HEK293 (cell line): ENCODE data around the gene CSAG2.
"Not testable (repeated sequence)": the region's sequence is repeated elsewhere in the genome, so short reads cannot be mapped to it uniquely, and the experiment has no call there.

Experiments used
- CTCF ChIA-PET: fragments of 350-600 bp; formaldehyde crosslinking; extraction: SDS; loops from one replicate; lab custom pipeline; 2021; ENCODE audit warnings: antibody characterized with exemption; lab: Yijun Ruan, JAX
- POLR2A ChIA-PET: fragments of 300-600 bp; formaldehyde crosslinking; extraction: SDS; loops from one replicate; lab custom pipeline; 2020; ENCODE audit warnings: antibody characterized with exemption, inconsistent platforms; lab: Yijun Ruan, JAX
- H3K27ac ChIP-seq: fragments of 200-500 bp; sonication (Bioruptor generic); 2 replicates; pipeline ENCODE4 v1.5.1; 2014; ENCODE audit warnings: low read depth, low read length, control low read depth, inconsistent platforms; ENCODE audit errors: extremely low read depth
- H3K36me3 ChIP-seq, 2 experiments: fragments of 200-500 bp in 1 of 2; sonication (Bioruptor generic) in 1 of 2; 1 replicate in 1 of 2; 2 replicates in 1 of 2; pipeline ENCODE4 v1.5.1; 2014 to 2017; ENCODE audit warnings: inconsistent platforms in 2 of 2, low read length in 2 of 2; ENCODE audit not compliant: control insufficient read depth in 2 of 2, insufficient read depth in 1 of 2
- H3K4me1 ChIP-seq: fragments of 200-500 bp; sonication (Bioruptor generic); 2 replicates; pipeline ENCODE4 v1.5.1; 2014; ENCODE audit warnings: mild to moderate bottlenecking, low read length, inconsistent platforms; ENCODE audit not compliant: control insufficient read depth, insufficient read depth
- H3K4me3 ChIP-seq: 2 replicates; pipeline ENCODE4 v1.5.1; 2011; ENCODE audit warnings: low read depth, mild to moderate bottlenecking, control low read depth, low read length, moderate library complexity
- H3K9me3 ChIP-seq: fragments of 200-500 bp; sonication (Bioruptor generic); 2 replicates; pipeline ENCODE4 v1.5.1; 2014; ENCODE audit warnings: low read depth, low read length, inconsistent platforms; ENCODE audit not compliant: control insufficient read depth, insufficient read depth
- BCL6B ChIP-seq: fragments of 450-650 bp; formaldehyde crosslinking; IDR thresholded peaks from 2 replicates; pipeline ENCODE4 v1.5.1; 2017; ENCODE audit warnings: missing biosample characterization, missing genetic modification characterization
- GLI4 ChIP-seq: fragments of 450-650 bp; formaldehyde crosslinking; IDR thresholded peaks from 2 replicates; pipeline ENCODE4 v1.5.1; 2016; ENCODE audit warnings: missing biosample characterization, missing genetic modification characterization
- PBX3 ChIP-seq: sonication (generic); formaldehyde crosslinking; IDR thresholded peaks from 2 replicates; pipeline ENCODE4 v1.8.1; 2022; ENCODE audit warnings: mild to moderate bottlenecking, moderate library complexity, missing genetic modification reagents
- RBAK ChIP-seq: fragments of 450-650 bp; formaldehyde crosslinking; IDR thresholded peaks from 2 replicates; pipeline ENCODE4 v1.5.1; 2016; ENCODE audit warnings: missing biosample characterization, missing genetic modification characterization
- SCRT1 ChIP-seq: fragments of 450-650 bp; formaldehyde crosslinking; IDR thresholded peaks from 2 replicates; pipeline ENCODE4 v1.5.1; 2016; ENCODE audit warnings: missing biosample characterization, missing genetic modification characterization, borderline replicate concordance
- SCRT2 ChIP-seq: fragments of 450-650 bp; formaldehyde crosslinking; IDR thresholded peaks from 2 replicates; pipeline ENCODE4 v1.5.1; 2016; ENCODE audit warnings: missing biosample characterization, missing genetic modification characterization
- ZBTB1 ChIP-seq: fragments of 450-650 bp; formaldehyde crosslinking; IDR thresholded peaks from 2 replicates; pipeline ENCODE4 v1.5.1; 2016; ENCODE audit warnings: missing biosample characterization, missing genetic modification characterization
- ZBTB49 ChIP-seq: fragments of 450-650 bp; formaldehyde crosslinking; IDR thresholded peaks from 2 replicates; pipeline ENCODE4 v1.5.1; 2016; ENCODE audit warnings: missing biosample characterization, missing genetic modification characterization, low read depth
- ZFP37 ChIP-seq: fragments of 450-650 bp; formaldehyde crosslinking; IDR thresholded peaks from 2 replicates; pipeline ENCODE4 v1.5.1; 2016; ENCODE audit warnings: missing biosample characterization, missing genetic modification characterization
- ZFP41 ChIP-seq: fragments of 450-650 bp; formaldehyde crosslinking; IDR thresholded peaks from 2 replicates; pipeline ENCODE4 v1.5.1; 2016; ENCODE audit warnings: missing biosample characterization, missing genetic modification characterization, borderline replicate concordance
- ZNF146 ChIP-seq: fragments of 450-650 bp; formaldehyde crosslinking; IDR thresholded peaks from 2 replicates; pipeline ENCODE4 v1.5.1; 2016; ENCODE audit warnings: missing biosample characterization, missing genetic modification characterization
- ZNF248 ChIP-seq: fragments of 450-650 bp; formaldehyde crosslinking; IDR thresholded peaks from 2 replicates; pipeline ENCODE4 v1.5.1; 2017; ENCODE audit warnings: missing biosample characterization, missing genetic modification characterization
- ZNF324 ChIP-seq: fragments of 450-650 bp; formaldehyde crosslinking; IDR thresholded peaks from 2 replicates; pipeline ENCODE4 v1.5.1; 2016; ENCODE audit warnings: missing biosample characterization, missing genetic modification characterization
- ZNF404 ChIP-seq: fragments of 450-650 bp; formaldehyde crosslinking; IDR thresholded peaks from 2 replicates; pipeline ENCODE4 v1.5.1; 2017; ENCODE audit warnings: missing biosample characterization, missing genetic modification characterization
- ZNF433 ChIP-seq: fragments of 450-650 bp; formaldehyde crosslinking; IDR thresholded peaks from 2 replicates; pipeline ENCODE4 v1.5.1; 2016; ENCODE audit warnings: missing biosample characterization, missing genetic modification characterization, low read depth
- ZNF544 ChIP-seq: fragments of 450-650 bp; formaldehyde crosslinking; IDR thresholded peaks from 2 replicates; pipeline ENCODE4 v1.5.0; 2017; ENCODE audit warnings: missing biosample characterization, missing genetic modification characterization
- ZNF571 ChIP-seq: fragments of 450-650 bp; formaldehyde crosslinking; IDR thresholded peaks from 2 replicates; pipeline ENCODE4 v1.5.0; 2017; ENCODE audit warnings: missing biosample characterization, missing genetic modification characterization
- ZNF624 ChIP-seq: fragments of 450-650 bp; formaldehyde crosslinking; IDR thresholded peaks from 2 replicates; pipeline ENCODE4 v1.5.1; 2017; ENCODE audit warnings: missing biosample characterization, missing genetic modification characterization
- ZNF747 ChIP-seq: fragments of 450-650 bp; formaldehyde crosslinking; IDR thresholded peaks from 2 replicates; pipeline ENCODE4 v1.5.1; 2016; ENCODE audit warnings: missing biosample characterization, missing genetic modification characterization
- ZNF76 ChIP-seq: fragments of 450-650 bp; formaldehyde crosslinking; IDR thresholded peaks from 2 replicates; pipeline ENCODE4; 2016; ENCODE audit warnings: low read depth, missing biosample characterization, missing genetic modification characterization, borderline replicate concordance
- ZNF830 ChIP-seq: fragments of 450-650 bp; IDR thresholded peaks from 2 replicates; pipeline ENCODE4 v1.5.0; 2018; ENCODE audit warnings: missing biosample characterization, missing genetic modification characterization, low read depth, mild to moderate bottlenecking, moderate library complexity

Gene CSAG2

GRCh38 chrX:152681012-152681411, 28.1 kb downstream of the CSAG2 start:
- H3K27ac ChIP-seq, H3K4me3 ChIP-seq, H3K9me3 ChIP-seq, H3K4me1 ChIP-seq, CTCF ChIA-PET, POLR2A ChIA-PET, H3K36me3 ChIP-seq: not testable (repeated sequence)

- POLR2A ChIA-PET, H3K9me3 ChIP-seq: not testable (repeated sequence)
- CTCF ChIA-PET: interaction anchor here (0.6 kb wide), 1 partner anchor 13 kb away, joined by 3 read pairs; no protein-coding TSS in a partner anchor
- peak; percentile 75 for TF ChIP-seq ZNF146 (tag by site-specific recombination)
- TF ChIP-seq, all 188 proteins: peak for 1; not testable (repeated sequence) for 187
- not testable (repeated sequence) for H3K36me3 ChIP-seq, H3K27ac ChIP-seq, H3K4me1 ChIP-seq, H3K4me3 ChIP-seq
Observed at GRCh38 chrX:152674652-152675051, 34.4 kb downstream of the CSAG2 start.

- H3K4me3 ChIP-seq: no peak overlapping the region
- H3K36me3 ChIP-seq: no peaks in the 10 kb centered on the region
- H3K9me3 ChIP-seq: no peaks in the 10 kb centered on the region
- ChIA-PET CTCF (interaction anchor here (0.6 to 0.7 kb wide), 2 partner anchors 12 to 16 kb away, joined by 3 read pairs; no protein-coding TSS in a partner anchor), POLR2A (no interaction called here)
- H3K27ac ChIP-seq: no peak overlapping the region
- no peaks in the 10 kb centered on the region for H3K4me1 ChIP-seq
- no peak for TF ChIP-seq ZFP41 (tag by site-specific recombination)
- TF ChIP-seq GLI4 (tag by site-specific recombination): no peak
- no peak for TF ChIP-seq ZBTB1 (tag by site-specific recombination)
- no peak for TF ChIP-seq ZFP37 (tag by site-specific recombination)
- TF ChIP-seq ZNF76 (tag by site-specific recombination): no peak
- no peak for TF ChIP-seq BCL6B (tag by site-specific recombination)
- TF ChIP-seq ZNF324: no peak
Observed at GRCh38 chrX:152674135-152674534, 34.9 kb downstream of the CSAG2 start.

GRCh38 chrX:152663086-152663485, 46.0 kb downstream of the CSAG2 start:
- ChIA-PET CTCF (interaction anchor here (1.1 to 1.7 kb wide), 2 partner anchors 22 to 910 kb away, joined by 3 to 5 read pairs; no protein-coding TSS in a partner anchor), POLR2A (no interaction called here)
- Histone ChIP-seq H3K9me3 (no peaks in the 10 kb centered on the region), H3K27ac (no peak overlapping the region), H3K36me3 (no peaks in the 10 kb centered on the region), H3K4me3 (no peak overlapping the region), H3K4me1 (no peaks in the 10 kb centered on the region)
- no peak for TF ChIP-seq ZBTB49 (tag by site-specific recombination)
- no peak for TF ChIP-seq ZNF624 (tag by site-specific recombination)
- TF ChIP-seq ZNF248 (tag by site-specific recombination): no peak
- TF ChIP-seq ZNF433 (tag by site-specific recombination): no peak
- TF ChIP-seq ZNF404 (tag by site-specific recombination): no peak
- no peak for TF ChIP-seq BCL6B (tag by site-specific recombination)
- TF ChIP-seq ZNF747 (tag by site-specific recombination): no peak
- TF ChIP-seq ZNF544: no peak
- no peak for TF ChIP-seq SCRT1
- no peak for TF ChIP-seq ZNF830 (tag by site-specific recombination)
- no peak for TF ChIP-seq RBAK (tag by site-specific recombination)
- TF ChIP-seq SCRT2 (tag by site-specific recombination): no peak
- no peak for TF ChIP-seq ZNF571 (tag by site-specific recombination)
- no peak for TF ChIP-seq PBX3 (CRISPR knock-in tag)
- TF ChIP-seq ZNF146 (tag by site-specific recombination): no peak
